PC-9 (cell line): Measurements from ENCODE around the gene MMP13. TPM values are rescaled to one million over a fixed set of nuclear protein-coding genes. Genes with fewer than 3 reads are reported as not detected.

Experiments used
- BruUV-seq: library from RNA; stranded (reverse); fragments of 400-500 nt; replicated peaks from 2 replicates; lab custom pipeline; 2021; lab: Mats Ljungman, UMichigan
- CTCF ChIA-PET: fragments of 300-600 bp; sonication (Branson Sonifier 250); formaldehyde crosslinking; loops from one replicate; lab custom pipeline; 2022; ENCODE audit warnings: antibody characterized with exemption; lab: Charles Lee
- POLR2A ChIA-PET: fragments of 300-600 bp; sonication (Branson Sonifier 250); formaldehyde crosslinking; loops from one replicate; lab custom pipeline; 2022; ENCODE audit warnings: antibody characterized with exemption; ENCODE audit not compliant: unreplicated experiment; lab: Charles Lee
- DNase-seq, 2 experiments: peaks; one replicate each; pipeline versions ENCODE4 v3.0.0 to v3.0.0-alpha.2; 2015 to 2022; ENCODE audit warnings: mixed read lengths in 1 of 2
- H2AFZ ChIP-seq: fragments of 200-600 bp; sonication (generic); 2 replicates; pipeline ENCODE4 v1.8.1; 2017; ENCODE audit warnings: antibody characterized with exemption
- H3F3A ChIP-seq: fragments of 200-600 bp; sonication (generic); 2 replicates; pipeline ENCODE4 v1.8.1; 2017; ENCODE audit warnings: antibody characterized with exemption, mild to moderate bottlenecking, low read depth; ENCODE audit not compliant: insufficient read depth
- H3K27ac ChIP-seq: fragments of 200-600 bp; sonication (generic); 2 replicates; pipeline ENCODE4 v1.6.1; 2016; ENCODE audit warnings: mixed run types
- H3K27me3 ChIP-seq: fragments of 200-600 bp; sonication (generic); 2 replicates; pipeline ENCODE4 v1.6.1; 2016; ENCODE audit warnings: low read depth, mixed run types; ENCODE audit not compliant: insufficient read depth
- H3K36me3 ChIP-seq: fragments of 200-600 bp; sonication (generic); 2 replicates; pipeline ENCODE4 v1.6.1; 2016; ENCODE audit warnings: low read depth, mixed run types
- H3K4me1 ChIP-seq: fragments of 200-600 bp; sonication (generic); replicated peaks from 2 replicates; pipeline ENCODE4 v1.6.1; 2016; ENCODE audit warnings: mixed run types; ENCODE audit not compliant: insufficient read depth
- H3K4me2 ChIP-seq: fragments of 200-600 bp; sonication (generic); 2 replicates; pipeline ENCODE4 v1.6.1; 2017; ENCODE audit warnings: mixed run types
- H3K4me3 ChIP-seq: fragments of 200-600 bp; sonication (generic); 2 replicates; pipeline ENCODE4 v1.6.1; 2016; ENCODE audit warnings: mixed run types
- H3K79me2 ChIP-seq: fragments of 200-600 bp; sonication (generic); 2 replicates; pipeline ENCODE4 v1.6.1; 2017; ENCODE audit warnings: low read depth, mixed run types
- H3K9me2 ChIP-seq: fragments of 200-600 bp; sonication (generic); 2 replicates; pipeline ENCODE4 v1.8.1; 2017; ENCODE audit warnings: mild to moderate bottlenecking; ENCODE audit not compliant: insufficient read depth
- H3K9me3 ChIP-seq: fragments of 200-600 bp; sonication (generic); 2 replicates; pipeline ENCODE4 v1.8.1; 2016; ENCODE audit warnings: low read depth; ENCODE audit not compliant: insufficient read depth
- H4K20me1 ChIP-seq: fragments of 200-600 bp; sonication (generic); 2 replicates; pipeline ENCODE4 v1.8.1; 2017; ENCODE audit not compliant: insufficient read depth
- EZH2 ChIP-seq: fragments of 200-600 bp; sonication (generic); IDR thresholded peaks from 2 replicates; pipeline ENCODE4 v1.8.0; 2017; ENCODE audit warnings: antibody characterized with exemption, low read depth
- intact Hi-C: fragments of 100-400 bp; cut with micrococcal nuclease; formaldehyde crosslinking; loops from one replicate; pipeline ENCODE4 v1.10.0; 2022; ENCODE audit not compliant: unreplicated experiment
- total RNA-seq: library from RNA; stranded (reverse); gene quantifications from 2 replicates; pipeline ENCODE4 v1.2.3, GENCODE V29; 2021
- TF ChIP-seq, protein P1 (sequence below): fragments of 200-600 bp; sonication (generic); conservative IDR thresholded peaks from 2 replicates; pipeline ENCODE4 v1.6.1; 2017; ENCODE audit warnings: mixed run types, antibody characterized with exemption, mild to moderate bottlenecking, moderate library complexity

The MMP13 gene
- total RNA-seq, 1 experiment from 2014 or later, result not detected

DNA sequence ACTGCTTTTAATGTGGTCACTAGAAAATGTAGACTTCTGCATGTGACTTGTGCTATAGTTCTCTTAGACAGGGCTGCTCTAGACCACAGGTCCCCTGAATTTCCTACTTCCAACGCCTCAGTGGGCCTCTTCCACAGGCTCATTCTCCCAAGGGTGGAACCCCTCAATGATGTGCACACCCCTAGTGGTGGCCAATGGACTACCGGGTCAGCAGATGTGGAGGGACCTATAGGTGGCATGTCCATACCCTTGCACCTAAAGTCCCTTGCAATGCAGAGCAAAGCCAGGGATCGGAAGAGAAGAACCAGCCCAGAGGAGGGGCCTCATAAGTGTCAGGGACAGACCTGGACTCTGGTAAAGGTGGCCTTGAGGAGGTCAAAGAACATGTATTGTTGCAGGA is 20.0 kb downstream of the MMP13 start:
- ChIA-PET CTCF (no interaction called here), POLR2A (no interaction called here)
- no peaks in the 10 kb centered on the region for H4K20me1 ChIP-seq
- H3K36me3 ChIP-seq, result no peaks in the 10 kb centered on the region
- no peak overlapping the region for H2AFZ ChIP-seq
- H3K4me1 ChIP-seq, result no peaks in the 10 kb centered on the region
- no TSS peak for BruUV-seq
- no peaks in the 10 kb centered on the region for H3K79me2 ChIP-seq
- H3F3A ChIP-seq, result no peaks in the 10 kb centered on the region
- H3K4me2 ChIP-seq, result no peak overlapping the region
- no peak overlapping the region for H3K27ac ChIP-seq
- intact Hi-C loops, result no loop called here
- TF ChIP-seq EZH2, result no peak
- TF ChIP-seq, protein P1, sequence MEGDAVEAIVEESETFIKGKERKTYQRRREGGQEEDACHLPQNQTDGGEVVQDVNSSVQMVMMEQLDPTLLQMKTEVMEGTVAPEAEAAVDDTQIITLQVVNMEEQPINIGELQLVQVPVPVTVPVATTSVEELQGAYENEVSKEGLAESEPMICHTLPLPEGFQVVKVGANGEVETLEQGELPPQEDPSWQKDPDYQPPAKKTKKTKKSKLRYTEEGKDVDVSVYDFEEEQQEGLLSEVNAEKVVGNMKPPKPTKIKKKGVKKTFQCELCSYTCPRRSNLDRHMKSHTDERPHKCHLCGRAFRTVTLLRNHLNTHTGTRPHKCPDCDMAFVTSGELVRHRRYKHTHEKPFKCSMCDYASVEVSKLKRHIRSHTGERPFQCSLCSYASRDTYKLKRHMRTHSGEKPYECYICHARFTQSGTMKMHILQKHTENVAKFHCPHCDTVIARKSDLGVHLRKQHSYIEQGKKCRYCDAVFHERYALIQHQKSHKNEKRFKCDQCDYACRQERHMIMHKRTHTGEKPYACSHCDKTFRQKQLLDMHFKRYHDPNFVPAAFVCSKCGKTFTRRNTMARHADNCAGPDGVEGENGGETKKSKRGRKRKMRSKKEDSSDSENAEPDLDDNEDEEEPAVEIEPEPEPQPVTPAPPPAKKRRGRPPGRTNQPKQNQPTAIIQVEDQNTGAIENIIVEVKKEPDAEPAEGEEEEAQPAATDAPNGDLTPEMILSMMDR, result no peak; the same call in 1 of the 2 replicates
- DNase-seq, result no peak
- H3K4me3 ChIP-seq, result no peak overlapping the region
- H3K9me2 ChIP-seq, result no peaks in the 10 kb centered on the region
- 0 out of 2 replicates have a peak, but pooled peaks cover 4% of the 10 kb centered on the region for H3K27me3 ChIP-seq
- no peaks in the 10 kb centered on the region for H3K9me3 ChIP-seq

DNA sequence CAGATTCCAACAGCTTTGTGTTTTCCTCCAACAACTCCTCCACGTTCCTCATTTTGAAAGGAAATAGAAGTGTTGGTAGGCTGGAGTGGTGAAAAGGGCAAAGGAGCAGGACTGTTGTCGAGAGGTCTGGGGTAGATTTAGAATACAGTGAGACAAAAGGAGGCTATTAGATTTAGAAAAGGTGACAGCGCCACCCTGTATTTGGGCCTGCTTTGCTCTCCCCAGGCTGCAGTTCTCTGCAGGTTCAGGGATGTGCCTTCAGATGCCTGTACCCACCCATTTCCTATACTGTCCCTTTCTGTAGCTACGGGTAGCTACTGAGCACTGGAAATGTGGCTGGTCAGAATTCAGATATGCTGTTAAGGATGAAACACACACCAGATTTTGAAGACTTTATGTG is 20.8 kb downstream of the MMP13 start:
- Histone ChIP-seq H3K9me3 (no peaks in the 10 kb centered on the region), H3K79me2 (no peaks in the 10 kb centered on the region), H3K27ac (no peak overlapping the region), H3K9me2 (no peaks in the 10 kb centered on the region), H3K4me3 (no peak overlapping the region), H2AFZ (no peak overlapping the region), H3K4me1 (no peaks in the 10 kb centered on the region), H3F3A (no peaks in the 10 kb centered on the region), H3K27me3 (0 out of 2 replicates have a peak, but pooled peaks cover 4% of the 10 kb centered on the region), H3K36me3 (no peaks in the 10 kb centered on the region), H4K20me1 (no peaks in the 10 kb centered on the region), H3K4me2 (no peak overlapping the region)
- intact Hi-C loops, result no loop called here
- no peak for DNase-seq
- TF ChIP-seq, protein P1, result no peak
- TF ChIP-seq EZH2, result no peak
- no TSS peak for BruUV-seq
- ChIA-PET CTCF (no interaction called here), POLR2A (no interaction called here)

DNA sequence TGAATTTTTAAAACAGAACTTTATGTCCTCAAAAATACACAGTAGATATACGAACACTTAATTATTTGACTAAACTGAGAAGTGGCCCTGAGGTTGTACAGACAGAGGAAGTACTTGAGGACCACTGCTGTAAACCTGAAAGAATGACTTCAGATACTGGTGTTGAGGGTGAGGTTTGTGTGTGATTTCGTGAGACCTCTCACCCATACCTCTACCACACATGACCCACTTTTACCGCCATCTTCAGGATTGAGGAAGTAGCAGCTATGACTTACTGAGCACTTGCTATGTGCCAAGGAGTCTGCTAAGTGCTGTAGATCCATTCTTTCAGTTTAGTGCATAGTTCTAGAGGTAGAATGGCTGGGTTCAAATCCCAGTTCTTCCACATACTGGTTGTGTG is 21.9 kb downstream of the MMP13 start:
- ChIA-PET POLR2A (no interaction called here), CTCF (no interaction called here)
- Histone ChIP-seq H3K4me2 (no peak overlapping the region), H3K27me3 (0 out of 2 replicates have a peak, but pooled peaks cover 4% of the 10 kb centered on the region), H3K9me2 (no peaks in the 10 kb centered on the region), H3F3A (no peaks in the 10 kb centered on the region), H3K4me3 (no peak overlapping the region), H3K36me3 (no peaks in the 10 kb centered on the region), H3K27ac (no peak overlapping the region), H3K4me1 (no peaks in the 10 kb centered on the region), H3K9me3 (no peaks in the 10 kb centered on the region), H4K20me1 (no peaks in the 10 kb centered on the region), H3K79me2 (no peaks in the 10 kb centered on the region), H2AFZ (no peak overlapping the region)
- TF ChIP-seq, protein P1, result no peak
- TF ChIP-seq EZH2, result no peak
- intact Hi-C loops, result no loop called here
- DNase-seq, result no peak
- BruUV-seq, result no TSS peak
